Right lobe of liver (tissue), 6 donors: Measurements from ENCODE around the gene ILF3. TPM values are rescaled to one million over a fixed set of nuclear protein-coding genes. Genes with fewer than 3 reads are reported as not detected.

Source experiments
- ATAC-seq, 4 donors: fragments of 200-7000 bp; cut with Tn5 transposase; one replicate each; pipeline ENCODE4 v1.9.1; 2020; ENCODE audit warnings: mild to moderate bottlenecking in 4 of 4, moderate library complexity in 4 of 4
- DNase-seq, 3 donors: peaks; one replicate each; pipeline ENCODE4 v3.0.0-alpha.2; 2020
- H3K27ac ChIP-seq, 3 donors: fragments of 200-600 bp; one replicate each; pipeline ENCODE4 v1.8.0; 2022
- H3K27me3 ChIP-seq, 2 donors: fragments of 200-600 bp; one replicate each; pipeline ENCODE4 v1.8.0; 2022
- H3K36me3 ChIP-seq, 4 donors: fragments of 200-600 bp; sonication (generic) in 1 of 4; one replicate each; pipeline versions ENCODE4 v1.5.1 to v1.8.0; 2017 to 2022; ENCODE audit warnings: control low read depth in 1 of 4
- H3K4me1 ChIP-seq, 4 donors: fragments of 200-600 bp; sonication (generic) in 1 of 4; one replicate each; pipeline versions ENCODE4 v1.5.1 to v1.8.0; 2017 to 2022; ENCODE audit warnings: control low read depth in 1 of 4
- H3K4me3 ChIP-seq, 3 donors: fragments of 200-600 bp; one replicate each; pipeline ENCODE4 v1.8.0; 2022
- H3K9me3 ChIP-seq, 4 donors: fragments of 200-600 bp; sonication (generic) in 1 of 4; one replicate each; pipeline versions ENCODE4 v1.5.1 to v1.8.0; 2017 to 2022; ENCODE audit warnings: control low read depth in 1 of 4
- POLR2A ChIP-seq: fragments of 450-650 bp; IDR thresholded peaks from one replicate; pipeline ENCODE4 v1.6.1; 2017; ENCODE audit warnings: antibody characterized with exemption, mild to moderate bottlenecking
- WGBS: methylation state at CpG from one replicate; pipeline ENCODE4 v1.1.6; 2018; ENCODE audit warnings: low coverage, low lambda C conversion rate; ENCODE audit not compliant: insufficient coverage; ENCODE audit errors: missing lambda C conversion rate; 5-methylcytosine and 5-hydroxymethylcytosine counted together
- intact Hi-C, 2 donors: fragments of 100-400 bp; cut with DNase I; formaldehyde crosslinking; loops; one replicate each; pipeline versions ENCODE4 v1.11.2 to v1.14.1; 2022
- total RNA-seq, 6 experiments: library from RNA; depleted of rRNA in 2 of 6; stranded (reverse); fragments of >200 nt in 2 of 6; fragmentation: NEBNext Ultra II Directional in 3 of 6; extraction: Animal tissue kit (Norgen Biotek cat#: 25700) in 3 of 6; gene quantifications; one replicate each; pipeline versions ENCODE4 v1.1.0 to v1.2.4, GENCODE V29; 2016 to 2023
- TF ChIP-seq, protein P1 (sequence below), 4 donors: fragments of 200-600 bp in 3 of 4; fragments of 450-650 bp in 1 of 4; IDR thresholded peaks; one replicate each; pipeline versions ENCODE4 v1.5.1 to v1.8.0; 2016 to 2022; ENCODE audit warnings: antibody characterized with exemption in 4 of 4, mild to moderate bottlenecking in 2 of 4
- donor health status: DM: no; HTN: yes; CAD: no.
- donor health status: DM: no; HTN: no; CAD: no.
- donor health status: DM: no; HTN: no; CAD: no.
- donor health status: DM: no; HTN: yes; CAD: no.
- donor health status: DM: no; HTN: yes; CAD: no.

The ILF3 gene
- total RNA-seq, 6 experiments from 2014 or later = 40.0 to 82.3 (median 54.8) TPM

DNA sequence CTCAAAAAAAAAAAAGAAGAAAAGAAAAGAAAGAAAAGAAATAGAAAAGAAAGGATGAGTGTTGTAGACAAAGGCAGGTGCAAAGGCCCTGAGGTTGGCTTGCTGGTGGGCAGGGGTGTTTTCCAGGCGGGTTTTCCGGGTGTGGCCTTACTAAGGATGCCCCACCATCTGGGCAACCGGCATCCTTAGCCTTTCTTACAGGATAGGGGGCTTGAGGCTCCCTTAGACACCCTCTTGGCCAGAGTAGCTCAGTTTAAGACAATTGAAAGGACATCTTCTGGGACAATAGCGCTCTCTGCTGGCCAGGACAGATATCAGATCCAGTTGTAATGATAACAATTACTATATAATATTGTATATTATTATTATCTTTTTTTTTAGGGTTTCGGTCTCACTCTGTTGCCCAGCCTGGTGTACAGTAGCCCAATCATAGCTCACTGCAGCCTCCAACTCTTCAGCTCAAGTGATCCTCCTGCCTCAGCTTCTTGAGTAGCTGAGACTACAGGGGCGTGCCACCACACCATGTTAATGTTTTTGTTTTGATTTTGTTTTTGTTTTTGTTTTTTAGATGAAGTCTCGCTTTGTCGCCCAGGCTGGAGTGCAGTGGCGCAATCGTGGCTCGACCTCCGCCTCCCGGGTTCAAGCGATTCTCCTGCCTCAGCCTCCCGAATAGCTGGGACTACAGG lies 45.6 kb downstream of the ILF3 start:
- Histone ChIP-seq H3K36me3 (no peaks in the 10 kb centered on the region), H3K27ac (no peak overlapping the region), H3K27me3 (no peaks in the 10 kb centered on the region), H3K4me1 (peaks cover 0 to 9% (median 3%) of the 10 kb centered on the region in 4 donors), H3K9me3 (no peaks in the 10 kb centered on the region), H3K4me3 (no peak overlapping the region)
- intact Hi-C loops = loop anchor here (5.0 kb wide), 1 partner anchor 117 kb away; no protein-coding TSS in a partner anchor
- WGBS = 31% methylated on average over 14 of the region's 15 CpGs
- TF ChIP-seq, protein P1, sequence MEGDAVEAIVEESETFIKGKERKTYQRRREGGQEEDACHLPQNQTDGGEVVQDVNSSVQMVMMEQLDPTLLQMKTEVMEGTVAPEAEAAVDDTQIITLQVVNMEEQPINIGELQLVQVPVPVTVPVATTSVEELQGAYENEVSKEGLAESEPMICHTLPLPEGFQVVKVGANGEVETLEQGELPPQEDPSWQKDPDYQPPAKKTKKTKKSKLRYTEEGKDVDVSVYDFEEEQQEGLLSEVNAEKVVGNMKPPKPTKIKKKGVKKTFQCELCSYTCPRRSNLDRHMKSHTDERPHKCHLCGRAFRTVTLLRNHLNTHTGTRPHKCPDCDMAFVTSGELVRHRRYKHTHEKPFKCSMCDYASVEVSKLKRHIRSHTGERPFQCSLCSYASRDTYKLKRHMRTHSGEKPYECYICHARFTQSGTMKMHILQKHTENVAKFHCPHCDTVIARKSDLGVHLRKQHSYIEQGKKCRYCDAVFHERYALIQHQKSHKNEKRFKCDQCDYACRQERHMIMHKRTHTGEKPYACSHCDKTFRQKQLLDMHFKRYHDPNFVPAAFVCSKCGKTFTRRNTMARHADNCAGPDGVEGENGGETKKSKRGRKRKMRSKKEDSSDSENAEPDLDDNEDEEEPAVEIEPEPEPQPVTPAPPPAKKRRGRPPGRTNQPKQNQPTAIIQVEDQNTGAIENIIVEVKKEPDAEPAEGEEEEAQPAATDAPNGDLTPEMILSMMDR (IDR thresholded peaks at IDR 0.05) = peak; percentile 49 to 64 (median 62)
- TF ChIP-seq POLR2A = no peak
- DNase-seq (no peak), ATAC-seq (no peak)

DNA sequence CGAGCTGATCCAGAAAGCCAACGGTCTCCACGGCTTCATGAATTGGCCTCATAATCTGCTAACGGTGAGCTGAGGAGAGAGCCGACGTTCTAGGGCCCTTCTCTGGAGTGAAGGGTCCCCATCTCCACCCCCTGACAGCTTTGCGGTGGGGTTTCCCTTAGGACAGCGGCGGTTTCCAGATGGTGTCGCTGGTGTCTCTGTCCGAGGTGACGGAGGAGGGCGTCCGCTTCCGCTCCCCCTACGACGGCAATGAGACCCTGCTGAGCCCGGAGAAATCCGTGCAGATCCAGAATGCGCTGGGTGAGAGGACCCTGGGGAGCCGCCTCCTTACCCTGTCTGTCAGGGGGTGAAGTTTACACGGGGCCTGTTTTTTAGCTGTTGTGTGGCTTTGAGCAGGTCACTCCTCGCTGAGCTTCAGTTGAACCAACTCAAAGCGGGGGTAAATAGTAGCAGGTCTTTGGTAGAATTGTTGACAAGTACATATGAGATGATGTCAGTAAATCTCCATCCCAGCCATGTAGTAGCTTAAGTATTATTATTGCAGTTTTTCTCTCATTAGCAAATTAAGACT lies 47.9 kb downstream of the ILF3 start:
- TF ChIP-seq, protein P1 (IDR thresholded peaks at IDR 0.05) = no peak
- TF ChIP-seq POLR2A = no peak
- 4% methylated on average over 13 of the region's 24 CpGs for WGBS
- no peaks in the 10 kb centered on the region for H3K9me3 ChIP-seq
- ATAC-seq = peak; percentile 12 to 38 (median 34)
- peaks cover 0 to under 1% (median 0%) of the 10 kb centered on the region in 4 donors for H3K36me3 ChIP-seq
- H3K27ac ChIP-seq = peak overlapping the region in 1 of 3 donors; percentile 7
- H3K4me1 ChIP-seq = peaks cover 0 to 4% (median 0%) of the 10 kb centered on the region in 4 donors
- H3K27me3 ChIP-seq = no peaks in the 10 kb centered on the region
- intact Hi-C loops = loop anchor here in 1 of 2 donors (5.0 kb wide), 1 partner anchor 120 kb away; no protein-coding TSS in a partner anchor
- no peak for DNase-seq
- H3K4me3 ChIP-seq = peak overlapping the region; percentile 69 to 98 (median 89)

DNA sequence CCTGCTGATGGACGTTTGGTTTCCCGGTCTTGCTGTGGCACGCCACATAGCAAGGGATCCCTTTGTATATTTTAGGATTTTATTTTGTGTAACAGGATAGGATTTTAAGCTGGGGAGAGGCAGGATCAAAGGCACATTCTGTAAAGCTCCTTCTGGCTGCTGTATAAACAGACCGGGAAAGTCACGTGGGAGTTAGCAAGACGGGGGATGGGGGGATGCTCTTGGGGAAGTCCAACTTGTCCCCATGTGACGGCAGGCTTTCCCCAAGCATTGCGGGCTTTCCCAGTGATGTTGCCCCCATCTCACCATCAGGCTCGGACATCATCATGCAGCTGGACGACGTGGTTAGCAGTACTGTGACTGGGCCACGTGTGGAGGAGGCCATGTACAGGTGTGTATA lies 52.8 kb downstream of the ILF3 start:
- ATAC-seq (no peak), DNase-seq (no peak)
- H3K4me1 ChIP-seq = peaks cover 0 to 3% (median 0%) of the 10 kb centered on the region in 4 donors
- no peaks in the 10 kb centered on the region for H3K27me3 ChIP-seq
- peaks cover 0 to 6% (median 0%) of the 10 kb centered on the region in 4 donors for H3K36me3 ChIP-seq
- intact Hi-C loops = no loop called here
- no peaks in the 10 kb centered on the region for H3K9me3 ChIP-seq
- no peak overlapping the region for H3K27ac ChIP-seq
- no peak overlapping the region for H3K4me3 ChIP-seq
- TF ChIP-seq, protein P1 (IDR thresholded peaks at IDR 0.05) = no peak
- TF ChIP-seq POLR2A = no peak
- 87% methylated on average over 5 of the region's 12 CpGs for WGBS

DNA sequence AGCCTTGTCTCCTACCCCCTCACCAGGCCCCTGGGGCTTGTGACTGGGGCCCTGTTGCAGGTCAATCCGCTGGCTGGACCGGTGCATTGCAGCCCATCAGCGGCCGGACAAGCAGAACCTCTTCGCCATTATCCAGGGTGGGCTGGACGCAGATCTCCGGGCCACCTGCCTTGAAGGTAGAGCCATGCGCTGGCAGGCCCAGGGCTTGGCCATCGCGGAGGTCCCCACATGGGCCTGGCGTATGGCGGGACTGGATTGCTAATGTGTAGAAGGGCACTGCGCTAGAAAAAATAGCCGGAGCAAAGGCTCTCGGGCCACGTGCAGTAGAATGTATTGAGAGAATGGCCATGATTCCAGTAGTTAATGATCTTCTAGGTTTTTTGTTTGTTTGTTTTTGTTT lies 53.3 kb downstream of the ILF3 start:
- TF ChIP-seq POLR2A = no peak
- TF ChIP-seq, protein P1 (IDR thresholded peaks at IDR 0.05) = no peak
- no peak for ATAC-seq
- Histone ChIP-seq H3K9me3 (no peaks in the 10 kb centered on the region), H3K27ac (no peak overlapping the region), H3K4me3 (no peak overlapping the region), H3K4me1 (no peaks in the 10 kb centered on the region), H3K36me3 (peaks cover 0 to 6% (median 0%) of the 10 kb centered on the region in 4 donors), H3K27me3 (no peaks in the 10 kb centered on the region)
- intact Hi-C loops = no loop called here
- DNase-seq = no peak
- 98% methylated on average over 4 of the region's 16 CpGs for WGBS
